Neural crest cell (in vitro differentiated cells): Measurements from ENCODE around the gene LNP1. TPM values are rescaled to one million over a fixed set of nuclear protein-coding genes. Genes with fewer than 3 reads are reported as not detected.

Source experiments
- DNase-seq: peaks from one replicate; pipeline ENCODE4 v3.0.0; 2021; ENCODE audit warnings: low read depth, mixed read lengths, low spot score
- H3K27ac Mint-ChIP-seq: one replicate; pipeline ENCODE4 v1.8.0; 2021; ENCODE audit warnings: mild to moderate bottlenecking, mixed read lengths; ENCODE audit not compliant: unreplicated experiment
- H3K27me3 Mint-ChIP-seq: 2 replicates; pipeline ENCODE4 v1.8.0; 2021; ENCODE audit warnings: low read depth, mild to moderate bottlenecking, mixed read lengths
- H3K36me3 Mint-ChIP-seq: 2 replicates; pipeline ENCODE4 v1.8.0; 2021; ENCODE audit warnings: low read depth, mild to moderate bottlenecking, mixed read lengths
- H3K4me1 Mint-ChIP-seq: 2 replicates; pipeline ENCODE4 v1.8.0; 2021; ENCODE audit warnings: mixed read lengths
- H3K4me3 Mint-ChIP-seq: one replicate; pipeline ENCODE4 v1.8.0; 2021; ENCODE audit warnings: mild to moderate bottlenecking, mixed read lengths
- H3K9me3 Mint-ChIP-seq: 2 replicates; pipeline ENCODE4 v1.8.0; 2021; ENCODE audit warnings: mixed read lengths
- CTCF ChIP-seq: fragments of 200-600 bp; sonication (generic); conservative IDR thresholded peaks from 2 replicates; pipeline ENCODE4 v1.5.0; 2021; ENCODE audit warnings: antibody characterized with exemption, mild to moderate bottlenecking
- total RNA-seq: library from RNA; stranded (reverse); gene quantifications from 2 replicates; pipeline ENCODE4 v1.2.1, GENCODE V29; 2021

Gene LNP1
- total RNA-seq, 1 donor from 2014 or later, result 6.9 TPM

DNA sequence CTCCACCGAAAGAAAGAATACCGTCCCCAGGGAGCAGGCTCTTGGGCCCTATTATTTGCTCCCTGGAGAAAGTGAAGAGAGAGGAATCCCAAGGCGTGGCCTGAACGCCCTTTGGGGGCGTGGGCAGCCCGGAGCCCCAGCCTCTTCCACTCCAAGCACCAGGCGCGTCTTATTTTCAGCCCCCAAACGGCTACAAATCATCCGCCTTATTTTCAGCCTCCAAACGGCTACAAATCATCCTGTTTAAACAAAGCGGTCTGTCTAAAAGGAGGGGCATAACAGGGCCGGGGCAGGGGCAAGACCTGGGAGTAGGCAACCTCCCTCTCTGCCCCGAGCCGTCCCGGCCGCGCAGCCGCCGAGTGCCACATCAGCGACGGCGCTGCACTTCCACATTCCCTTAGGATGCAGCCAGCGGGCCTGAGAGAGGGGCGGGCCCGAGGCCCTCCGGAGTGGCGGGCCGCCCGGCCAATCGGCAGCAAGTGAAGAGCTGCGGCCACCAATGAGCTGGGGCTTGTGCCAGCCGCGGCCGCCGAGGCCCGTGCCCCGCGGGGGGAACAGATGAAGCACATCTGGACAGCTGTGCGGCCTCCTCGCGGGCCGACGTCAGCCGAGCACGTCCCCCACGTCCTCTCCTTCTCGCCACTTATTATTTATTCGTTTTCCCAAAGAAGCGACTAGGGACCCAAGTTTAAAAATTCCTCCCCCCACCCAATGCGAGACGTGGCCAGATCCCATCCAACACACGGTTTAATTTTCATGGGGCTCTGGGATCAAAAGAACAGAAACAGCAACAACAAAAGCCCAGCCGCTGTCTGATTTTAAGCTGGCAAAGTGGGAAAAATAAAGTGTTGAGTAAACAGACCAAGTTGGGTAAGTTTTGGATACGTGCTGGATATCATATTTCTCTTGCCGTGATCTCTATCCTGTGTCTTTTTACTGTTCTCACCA lies 91.0 kb downstream of the LNP1 start, which contains the start of gene TMEM45A:
TMEM45A (plus strand) TSS at position 561 of the 948 bp plus-strand sequence. CDS start 62,593 bp downstream, outside the sequence.
- H3K36me3 Mint-ChIP-seq, result no peaks in the 10 kb centered on the region
- H3K27ac Mint-ChIP-seq, result peak within 1 kb of the TSS; percentile 96
- H3K4me3 Mint-ChIP-seq, result peak within 1 kb of the TSS; percentile 98
- H3K27me3 Mint-ChIP-seq, result peaks cover 2% of the 10 kb centered on the region
- no peak for TF ChIP-seq CTCF
- H3K4me1 Mint-ChIP-seq, result peaks cover 15% of the 10 kb centered on the region
- peaks cover 3% of the 10 kb centered on the region for H3K9me3 Mint-ChIP-seq
- DNase-seq, result peak; percentile 96

DNA sequence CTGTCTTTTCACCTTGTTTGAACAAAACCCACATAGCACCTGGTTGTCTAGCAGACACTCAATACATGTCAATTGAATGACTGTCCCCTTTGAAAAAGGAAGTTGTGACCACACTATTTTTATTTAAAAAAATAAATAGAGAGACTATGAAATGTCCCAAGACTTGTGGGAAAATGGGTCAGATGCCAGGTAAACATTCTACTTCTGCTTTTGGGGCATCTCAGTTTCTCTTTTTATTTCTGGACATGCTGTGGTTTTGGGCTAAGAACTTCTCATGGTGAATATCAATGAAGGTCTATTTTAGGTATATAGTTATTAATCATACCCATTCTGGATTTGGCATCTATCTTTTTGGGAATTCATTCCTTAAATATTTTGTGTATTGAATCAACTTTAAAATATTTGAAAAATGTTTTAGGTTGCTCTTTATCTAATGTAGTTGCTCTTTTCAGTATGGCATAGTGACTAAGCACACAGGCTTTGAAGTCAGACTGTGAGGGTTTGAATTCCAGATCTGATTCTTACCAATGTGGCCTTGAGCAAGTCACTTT lies 95.4 kb downstream of the LNP1 start:
- Mint-ChIP-seq H3K27ac (no peak overlapping the region), H3K36me3 (no peaks in the 10 kb centered on the region), H3K27me3 (no peaks in the 10 kb centered on the region), H3K4me3 (no peak overlapping the region), H3K4me1 (peaks cover 11% of the 10 kb centered on the region), H3K9me3 (no peaks in the 10 kb centered on the region)
- DNase-seq, result no peak
- no peak for TF ChIP-seq CTCF

GRCh38 chr3:100499651-100500050 lies 98.3 kb downstream of the LNP1 start:
- no peaks in the 10 kb centered on the region for H3K27me3 Mint-ChIP-seq
- no peak for DNase-seq
- no peak overlapping the region for H3K4me3 Mint-ChIP-seq
- peaks cover 8% of the 10 kb centered on the region for H3K36me3 Mint-ChIP-seq
- TF ChIP-seq CTCF, result no peak
- no peaks in the 10 kb centered on the region for H3K4me1 Mint-ChIP-seq
- peaks cover 2% of the 10 kb centered on the region for H3K9me3 Mint-ChIP-seq
- no peak overlapping the region for H3K27ac Mint-ChIP-seq

DNA sequence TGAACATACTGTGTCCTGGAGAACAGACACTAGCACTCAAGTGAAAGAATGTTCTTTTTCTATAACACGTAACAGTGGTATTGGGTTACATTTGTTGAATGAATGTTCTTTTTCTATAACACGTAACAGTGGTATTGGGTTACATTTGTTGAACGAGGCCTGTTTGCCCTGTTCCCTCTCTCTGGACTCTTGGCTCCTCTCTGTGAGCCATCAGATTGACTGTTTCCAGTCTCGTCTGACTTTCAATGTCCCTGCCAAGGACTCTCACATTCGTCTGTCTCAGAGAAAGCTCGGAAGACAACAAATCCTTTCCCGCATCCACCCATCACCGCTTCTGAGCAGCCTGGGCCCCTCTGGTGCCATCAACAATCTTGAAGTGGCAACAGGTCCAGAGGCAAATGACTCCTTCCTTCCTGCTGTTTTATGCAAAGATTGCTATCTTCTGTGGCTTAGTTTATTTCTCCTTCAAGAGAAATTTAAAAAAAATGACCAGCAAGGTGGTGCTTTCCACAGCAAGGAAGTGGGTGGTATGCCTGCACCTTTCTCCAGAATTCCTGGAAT lies 99.1 kb downstream of the LNP1 start:
- H3K9me3 Mint-ChIP-seq, result peaks cover 2% of the 10 kb centered on the region
- H3K27ac Mint-ChIP-seq, result no peak overlapping the region
- H3K27me3 Mint-ChIP-seq, result no peaks in the 10 kb centered on the region
- H3K4me1 Mint-ChIP-seq, result no peaks in the 10 kb centered on the region
- DNase-seq, result no peak
- H3K36me3 Mint-ChIP-seq, result peaks cover 10% of the 10 kb centered on the region
- no peak for TF ChIP-seq CTCF
- no peak overlapping the region for H3K4me3 Mint-ChIP-seq

GRCh38 chr3:100503448-100503847 lies 102.1 kb downstream of the LNP1 start:
- Mint-ChIP-seq H3K27me3 (no peaks in the 10 kb centered on the region), H3K27ac (no peak overlapping the region), H3K4me1 (no peaks in the 10 kb centered on the region), H3K4me3 (no peak overlapping the region), H3K36me3 (peaks cover 22% of the 10 kb centered on the region), H3K9me3 (peaks cover 16% of the 10 kb centered on the region)
- no peak for TF ChIP-seq CTCF
- DNase-seq, result no peak

Other genes starting within 250 kb of the LNP1 start
- 23.3 and 25.2 TPM in 2 replicates for gene TBC1D23, start 140.5 kb upstream of the LNP1 start, total RNA-seq
- gene NIT2, start 66.8 kb upstream of the LNP1 start, total RNA-seq, result 41.5 and 44.8 TPM in 2 replicates
- gene TOMM70, start 450 bp upstream of the LNP1 start, total RNA-seq, result 46.1 and 48.2 TPM in 2 replicates
- 18.2 and 18.7 TPM in 2 replicates for gene TMEM45A, start 91.1 kb downstream of the LNP1 start, total RNA-seq
- not detected in 2 replicates for gene ADGRG7, start 208.1 kb downstream of the LNP1 start, total RNA-seq